Keratinocyte (primary cell): ENCODE data around the gene PMVK. TPM values are rescaled to one million over a fixed set of nuclear protein-coding genes. Genes with fewer than 3 reads are reported as not detected.
A peak's percentile ranks its signal among the peaks of the same experiment; 100 is the strongest.

ENCODE experiments used
- DNase-seq: peaks from one replicate; pipeline ENCODE4 v3.0.0-alpha.2; 2011; ENCODE audit warnings: low read depth, missing footprints, low spot score
- FAIRE-seq: peaks from 2 replicates; lab custom pipeline; 2011; peaks lifted over from hg19 to GRCh38; lab: Jason Lieb, UNC
- H2AFZ ChIP-seq: 2 replicates; pipeline ENCODE4 v1.6.0; 2012; ENCODE audit warnings: low read length, control low read depth, inconsistent platforms; ENCODE audit not compliant: control insufficient read depth
- H3K27ac ChIP-seq: 2 replicates; pipeline ENCODE4 v1.5.1; 2011; ENCODE audit warnings: low read length; ENCODE audit not compliant: control insufficient read depth, insufficient read depth
- H3K27me3 ChIP-seq: 3 replicates; pipeline ENCODE4 v1.6.0; 2011; ENCODE audit warnings: low read length; ENCODE audit not compliant: control insufficient read depth, insufficient read depth; ENCODE audit errors: extremely low read depth
- H3K36me3 ChIP-seq, 2 experiments: 2 replicates in 1 of 2; 3 replicates in 1 of 2; pipeline ENCODE4 v1.5.1; 2011; ENCODE audit warnings: low read length in 2 of 2, mild to moderate bottlenecking in 1 of 2; ENCODE audit not compliant: control insufficient read depth in 2 of 2, insufficient read depth in 2 of 2; ENCODE audit errors: extremely low read depth in 1 of 2
- H3K4me1 ChIP-seq: 3 replicates; pipeline ENCODE4 v1.5.1; 2011; ENCODE audit warnings: low read length; ENCODE audit not compliant: control insufficient read depth, insufficient read depth; ENCODE audit errors: extremely low read depth
- H3K4me2 ChIP-seq: 3 replicates; pipeline ENCODE4 v1.6.0; 2011; ENCODE audit warnings: low read depth, low read length; ENCODE audit not compliant: control insufficient read depth, insufficient read depth; ENCODE audit errors: extremely low read depth
- H3K4me3 ChIP-seq, 3 experiments: fragments of 200-600 bp in 1 of 3; sonication (generic) in 1 of 3; 2 replicates in 2 of 3; 3 replicates in 1 of 3; pipeline ENCODE4 v1.5.1; 2011 to 2016; ENCODE audit warnings: low read length in 3 of 3, mild to moderate bottlenecking in 3 of 3, control low read depth in 2 of 3, inconsistent platforms in 1 of 3, low read depth in 1 of 3, mixed read lengths in 1 of 3, mixed run types in 1 of 3, moderate library complexity in 1 of 3; ENCODE audit not compliant: control insufficient read depth in 2 of 3, insufficient read depth in 2 of 3; ENCODE audit errors: extremely low read depth in 1 of 3
- H3K79me2 ChIP-seq: 2 replicates; pipeline ENCODE4 v1.6.0; 2012; ENCODE audit warnings: low read length; ENCODE audit not compliant: control insufficient read depth, insufficient read depth
- H3K9ac ChIP-seq: 3 replicates; pipeline ENCODE4 v1.6.0; 2011; ENCODE audit warnings: low read length; ENCODE audit not compliant: control insufficient read depth, insufficient read depth; ENCODE audit errors: extremely low read depth
- H3K9me1 ChIP-seq: 3 replicates; pipeline ENCODE4 v1.6.0; 2011; ENCODE audit warnings: low read length; ENCODE audit not compliant: control insufficient read depth, insufficient read depth; ENCODE audit errors: extremely low read depth
- H3K9me3 ChIP-seq: 2 replicates; pipeline ENCODE4 v1.5.1; 2012; ENCODE audit warnings: low read depth, low read length; ENCODE audit not compliant: control insufficient read depth
- H4K20me1 ChIP-seq: 3 replicates; pipeline ENCODE4 v1.6.0; 2011; ENCODE audit warnings: low read length; ENCODE audit not compliant: control insufficient read depth, insufficient read depth; ENCODE audit errors: extremely low read depth
- EZH2 ChIP-seq: IDR thresholded peaks from one replicate; pipeline ENCODE4 v1.6.1; 2012; ENCODE audit warnings: inconsistent platforms, mild to moderate bottlenecking, low read length, moderate library complexity
- dilution Hi-C: fragments of 300-500 bp; cut with MboI; formaldehyde crosslinking; loops from one replicate; pipeline ENCODE4 v1.7.0; 2020; ENCODE audit warnings: low sequenced_read_pairs; ENCODE audit not compliant: extremely low pct_ligation_motif_present
- polyA plus RNA-seq, 5 experiments: library from polyadenylated mRNA; depleted of rRNA in 3 of 5; stranded (reverse) in 3 of 5; stranded (forward) in 1 of 5; unstranded in 1 of 5; fragments of >200 nt; gene quantifications; 1 replicate in 1 of 5; 2 replicates in 3 of 5; 3 replicates in 1 of 5; pipeline versions ENCODE4 v1.2.1 to v1.2.3, GENCODE V29; 2011 to 2012; ENCODE audit warnings: missing spikeins in 2 of 5, low read depth in 1 of 5, low replicate concordance in 1 of 5
- TF ChIP-seq, protein P1 (sequence below), 3 experiments: IDR thresholded peaks in 1 of 3; conservative IDR thresholded peaks in 1 of 3; optimal IDR thresholded peaks in 1 of 3; 2 replicates in 2 of 3; 3 replicates in 1 of 3; pipeline versions ENCODE3 to v1.5.1; 2011; ENCODE audit warnings: low read length in 3 of 3, mild to moderate bottlenecking in 3 of 3, moderate library complexity in 2 of 3, control low read depth in 1 of 3, inconsistent platforms in 1 of 3; ENCODE audit not compliant: insufficient read depth in 2 of 3; ENCODE audit errors: extremely low read depth in 1 of 3

Gene PMVK
- polyA plus RNA-seq, 1 donor (not counting 4 experiments of a cell fraction or from before 2014, with no cell fraction given) = 25.1 TPM

DNA sequence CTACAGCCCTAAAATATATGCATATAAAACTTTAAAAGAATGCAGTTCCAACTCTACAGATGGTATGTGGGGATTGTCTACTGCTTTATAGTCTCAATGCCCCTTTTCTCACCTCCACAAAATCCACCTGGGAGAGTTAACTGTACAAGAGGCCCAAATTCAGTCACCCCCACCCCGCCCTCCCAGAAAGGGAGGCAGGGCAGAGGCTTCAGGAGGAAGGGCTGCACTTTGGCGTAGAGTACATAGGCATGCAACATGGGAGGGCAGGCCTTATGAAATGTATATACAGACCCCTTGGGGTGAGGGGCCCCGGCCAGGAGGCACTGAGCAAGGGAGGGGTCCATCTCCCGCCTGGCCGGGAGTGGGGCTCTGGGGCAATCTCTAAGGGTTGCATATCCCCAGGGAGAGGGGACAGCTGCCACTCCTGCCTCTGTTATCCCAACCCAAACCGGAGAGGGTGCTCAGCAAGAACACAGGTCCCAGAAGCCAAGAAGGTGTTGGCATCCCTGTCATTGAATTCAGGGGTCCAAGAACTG, 26.3 kb upstream of the PMVK start:
- Histone ChIP-seq H3K9me3 (no peaks in the 10 kb centered on the region), H3K4me2 (peak overlapping the region; percentile 100), H3K9ac (peak overlapping the region; percentile 87), H3K9me1 (no peaks in the 10 kb centered on the region), H2AFZ (no peak overlapping the region), H3K36me3 (peaks cover 36 to 55% of the 10 kb centered on the region in 2 experiments), H3K79me2 (peaks cover 44% of the 10 kb centered on the region), H4K20me1 (no peaks in the 10 kb centered on the region), H3K27ac (no peak overlapping the region), H3K27me3 (no peaks in the 10 kb centered on the region), H3K4me3 (peak overlapping the region in 2 of 3 experiments; percentile 70 to 90), H3K4me1 (peaks cover 23% of the 10 kb centered on the region)
- dilution Hi-C loops = no loop called here
- DNase-seq = no peak
- no peak for FAIRE-seq
- TF ChIP-seq, protein P1, sequence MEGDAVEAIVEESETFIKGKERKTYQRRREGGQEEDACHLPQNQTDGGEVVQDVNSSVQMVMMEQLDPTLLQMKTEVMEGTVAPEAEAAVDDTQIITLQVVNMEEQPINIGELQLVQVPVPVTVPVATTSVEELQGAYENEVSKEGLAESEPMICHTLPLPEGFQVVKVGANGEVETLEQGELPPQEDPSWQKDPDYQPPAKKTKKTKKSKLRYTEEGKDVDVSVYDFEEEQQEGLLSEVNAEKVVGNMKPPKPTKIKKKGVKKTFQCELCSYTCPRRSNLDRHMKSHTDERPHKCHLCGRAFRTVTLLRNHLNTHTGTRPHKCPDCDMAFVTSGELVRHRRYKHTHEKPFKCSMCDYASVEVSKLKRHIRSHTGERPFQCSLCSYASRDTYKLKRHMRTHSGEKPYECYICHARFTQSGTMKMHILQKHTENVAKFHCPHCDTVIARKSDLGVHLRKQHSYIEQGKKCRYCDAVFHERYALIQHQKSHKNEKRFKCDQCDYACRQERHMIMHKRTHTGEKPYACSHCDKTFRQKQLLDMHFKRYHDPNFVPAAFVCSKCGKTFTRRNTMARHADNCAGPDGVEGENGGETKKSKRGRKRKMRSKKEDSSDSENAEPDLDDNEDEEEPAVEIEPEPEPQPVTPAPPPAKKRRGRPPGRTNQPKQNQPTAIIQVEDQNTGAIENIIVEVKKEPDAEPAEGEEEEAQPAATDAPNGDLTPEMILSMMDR (optimal IDR thresholded peaks at IDR 0.05 in 1 of 3, IDR thresholded peaks at IDR 0.05 in 1 of 3, conservative IDR thresholded peaks at IDR 0.05 in 1 of 3; ENCODE audit: extremely low read depth in 1 of 3, insufficient read depth in 2 of 3, low read length in 3 of 3) = no peak
- no peak for TF ChIP-seq EZH2

- FAIRE-seq = no peak
- H3K27ac ChIP-seq = peak overlapping the region; percentile 81
Observed at GRCh38 chr1:154962156-154962749, 25.7 kb upstream of the PMVK start.

More at GRCh38 chr1:154962156-154962749, 25.7 kb upstream of the PMVK start:
- H3K4me1 ChIP-seq = peaks cover 25% of the 10 kb centered on the region
- H3K9ac ChIP-seq = peak overlapping the region; percentile 87
- H3K27me3 ChIP-seq = no peaks in the 10 kb centered on the region
- H3K4me2 ChIP-seq = peak overlapping the region; percentile 100
- no peaks in the 10 kb centered on the region for H4K20me1 ChIP-seq
- H3K9me1 ChIP-seq = no peaks in the 10 kb centered on the region
- H3K9me3 ChIP-seq = no peaks in the 10 kb centered on the region
- H2AFZ ChIP-seq = no peak overlapping the region
- dilution Hi-C loops = no loop called here
- H3K36me3 ChIP-seq = peaks cover 31 to 53% of the 10 kb centered on the region in 2 experiments
- no peak for DNase-seq
- H3K4me3 ChIP-seq = peak overlapping the region; percentile 62 to 90 (median 70)
- H3K79me2 ChIP-seq = peaks cover 38% of the 10 kb centered on the region
- TF ChIP-seq, protein P1 (optimal IDR thresholded peaks at IDR 0.05 in 1 of 3, IDR thresholded peaks at IDR 0.05 in 1 of 3, conservative IDR thresholded peaks at IDR 0.05 in 1 of 3; ENCODE audit: extremely low read depth in 1 of 3, insufficient read depth in 2 of 3, low read length in 3 of 3) = no peak
- no peak for TF ChIP-seq EZH2
